Thoracic aorta (tissue), 2 donors: Measurements from ENCODE around the gene NEDD4L. TPM values are rescaled to one million over a fixed set of nuclear protein-coding genes. Genes with fewer than 3 reads are reported as not detected.

Experiments
- ATAC-seq: fragments of 150-250 bp; one replicate; pipeline ENCODE4 v1.8.0; 2017; ENCODE audit warnings: low read depth; ENCODE audit not compliant: insufficient number of reproducible peaks, low FRiP score
- DNase-seq: peaks from one replicate; pipeline ENCODE4 v3.0.0-alpha.2; 2020; ENCODE audit warnings: low spot score
- H3K27ac ChIP-seq, 2 donors: fragments of 200-600 bp; sonication (generic); 1 replicate in 1 of 2; 2 replicates in 1 of 2; pipeline ENCODE4 v1.5.1; 2016; ENCODE audit warnings: mild to moderate bottlenecking in 2 of 2, moderate library complexity in 2 of 2
- H3K27me3 ChIP-seq: fragments of 200-600 bp; sonication (generic); replicated peaks from 2 replicates; pipeline ENCODE4 v1.6.0; 2016; ENCODE audit warnings: mild to moderate bottlenecking; ENCODE audit not compliant: insufficient read depth
- H3K36me3 ChIP-seq: fragments of 200-600 bp; sonication (generic); one replicate; pipeline ENCODE4 v1.5.1; 2016
- H3K4me1 ChIP-seq, 2 donors: fragments of 200-600 bp; sonication (generic); 1 replicate in 1 of 2; 2 replicates in 1 of 2; pipeline versions ENCODE4 v1.5.1 to v1.6.0; 2016; ENCODE audit warnings: low read depth in 2 of 2, mild to moderate bottlenecking in 1 of 2; ENCODE audit not compliant: control insufficient read depth in 1 of 2
- H3K4me3 ChIP-seq: fragments of 200-600 bp; sonication (generic); 2 replicates; pipeline ENCODE4 v1.5.1; 2016; ENCODE audit warnings: mild to moderate bottlenecking
- H3K9me3 ChIP-seq: fragments of 200-600 bp; sonication (generic); 2 replicates; pipeline ENCODE4 v1.5.1; 2016
- total RNA-seq, 2 donors: library from RNA; depleted of rRNA; stranded (reverse); fragments of >200 nt; gene quantifications; one replicate each; pipeline versions ENCODE4 v1.1.0 to v1.2.3, GENCODE V29; 2016
- TF ChIP-seq, protein P1 (sequence below): fragments of 200-600 bp; sonication (generic); IDR thresholded peaks from one replicate; pipeline ENCODE4 v1.5.1; 2019; ENCODE audit warnings: antibody characterized with exemption

NEDD4L gene
- total RNA-seq, 2 donors from 2014 or later: 13.9 to 22.9 TPM

DNA sequence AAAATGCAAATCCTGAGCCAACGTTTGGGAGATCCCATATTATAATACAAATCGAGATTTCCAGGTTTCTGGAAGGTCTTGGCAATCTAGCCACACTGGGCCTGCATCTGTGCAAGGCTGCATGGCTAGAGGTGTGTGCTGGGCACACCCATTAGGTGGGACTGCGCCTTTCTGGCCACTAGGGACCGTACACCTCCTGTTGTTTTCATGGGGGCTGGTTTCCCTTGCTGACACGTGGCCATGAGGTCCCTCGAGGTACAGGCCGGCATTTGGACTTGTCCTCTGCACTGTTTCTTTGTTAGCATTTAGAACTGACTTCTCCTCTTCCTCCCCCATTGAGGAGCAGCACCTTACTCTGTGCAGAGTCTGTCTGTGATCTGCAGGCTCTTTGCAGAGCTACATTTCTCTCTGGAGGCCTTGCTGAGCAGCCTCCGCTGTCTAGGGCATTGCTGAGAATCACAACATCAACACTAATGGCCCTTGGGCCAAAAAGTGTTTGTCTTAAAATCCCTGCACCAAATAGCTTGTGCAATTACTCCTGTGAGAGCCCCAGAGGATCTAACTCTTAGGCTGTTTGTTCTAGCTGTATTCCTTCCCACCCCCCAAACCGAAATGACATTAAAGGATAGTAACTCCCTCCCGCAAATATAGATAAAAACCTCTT lies 131.2 kb downstream of the NEDD4L start:
- Histone ChIP-seq H3K4me3 (no peak overlapping the region), H3K9me3 (no peaks in the 10 kb centered on the region), H3K27ac (no peak overlapping the region), H3K36me3 (no peaks in the 10 kb centered on the region), H3K27me3 (no peaks in the 10 kb centered on the region), H3K4me1 (peaks cover 0 to 6% of the 10 kb centered on the region in 2 donors)
- no peak for ATAC-seq
- DNase-seq: no peak
- TF ChIP-seq, protein P1, sequence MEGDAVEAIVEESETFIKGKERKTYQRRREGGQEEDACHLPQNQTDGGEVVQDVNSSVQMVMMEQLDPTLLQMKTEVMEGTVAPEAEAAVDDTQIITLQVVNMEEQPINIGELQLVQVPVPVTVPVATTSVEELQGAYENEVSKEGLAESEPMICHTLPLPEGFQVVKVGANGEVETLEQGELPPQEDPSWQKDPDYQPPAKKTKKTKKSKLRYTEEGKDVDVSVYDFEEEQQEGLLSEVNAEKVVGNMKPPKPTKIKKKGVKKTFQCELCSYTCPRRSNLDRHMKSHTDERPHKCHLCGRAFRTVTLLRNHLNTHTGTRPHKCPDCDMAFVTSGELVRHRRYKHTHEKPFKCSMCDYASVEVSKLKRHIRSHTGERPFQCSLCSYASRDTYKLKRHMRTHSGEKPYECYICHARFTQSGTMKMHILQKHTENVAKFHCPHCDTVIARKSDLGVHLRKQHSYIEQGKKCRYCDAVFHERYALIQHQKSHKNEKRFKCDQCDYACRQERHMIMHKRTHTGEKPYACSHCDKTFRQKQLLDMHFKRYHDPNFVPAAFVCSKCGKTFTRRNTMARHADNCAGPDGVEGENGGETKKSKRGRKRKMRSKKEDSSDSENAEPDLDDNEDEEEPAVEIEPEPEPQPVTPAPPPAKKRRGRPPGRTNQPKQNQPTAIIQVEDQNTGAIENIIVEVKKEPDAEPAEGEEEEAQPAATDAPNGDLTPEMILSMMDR: no peak

DNA sequence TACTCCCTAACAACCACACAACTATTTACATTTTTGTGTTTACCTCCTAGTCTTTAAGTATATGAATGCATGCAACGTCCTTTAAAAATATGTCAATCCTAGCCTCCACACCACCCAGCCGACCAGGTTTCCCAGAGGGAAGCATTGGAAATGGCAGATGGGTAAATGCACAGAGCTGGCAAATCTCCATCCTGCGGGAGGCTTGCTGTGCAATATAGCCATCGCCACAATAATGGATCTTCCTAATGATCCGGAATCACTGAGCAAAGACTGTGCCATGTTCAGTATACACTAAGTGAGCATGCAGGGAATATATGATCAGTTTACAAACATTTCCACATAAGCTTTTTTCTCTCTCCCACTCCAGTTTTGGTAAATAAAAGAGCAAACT lies 131.8 kb downstream of the NEDD4L start:
- no peak for DNase-seq
- Histone ChIP-seq H3K27me3 (no peaks in the 10 kb centered on the region), H3K4me3 (no peak overlapping the region), H3K27ac (no peak overlapping the region), H3K9me3 (no peaks in the 10 kb centered on the region), H3K36me3 (no peaks in the 10 kb centered on the region), H3K4me1 (peaks cover 0 to 6% of the 10 kb centered on the region in 2 donors)
- TF ChIP-seq, protein P1: no peak
- ATAC-seq: no peak

DNA sequence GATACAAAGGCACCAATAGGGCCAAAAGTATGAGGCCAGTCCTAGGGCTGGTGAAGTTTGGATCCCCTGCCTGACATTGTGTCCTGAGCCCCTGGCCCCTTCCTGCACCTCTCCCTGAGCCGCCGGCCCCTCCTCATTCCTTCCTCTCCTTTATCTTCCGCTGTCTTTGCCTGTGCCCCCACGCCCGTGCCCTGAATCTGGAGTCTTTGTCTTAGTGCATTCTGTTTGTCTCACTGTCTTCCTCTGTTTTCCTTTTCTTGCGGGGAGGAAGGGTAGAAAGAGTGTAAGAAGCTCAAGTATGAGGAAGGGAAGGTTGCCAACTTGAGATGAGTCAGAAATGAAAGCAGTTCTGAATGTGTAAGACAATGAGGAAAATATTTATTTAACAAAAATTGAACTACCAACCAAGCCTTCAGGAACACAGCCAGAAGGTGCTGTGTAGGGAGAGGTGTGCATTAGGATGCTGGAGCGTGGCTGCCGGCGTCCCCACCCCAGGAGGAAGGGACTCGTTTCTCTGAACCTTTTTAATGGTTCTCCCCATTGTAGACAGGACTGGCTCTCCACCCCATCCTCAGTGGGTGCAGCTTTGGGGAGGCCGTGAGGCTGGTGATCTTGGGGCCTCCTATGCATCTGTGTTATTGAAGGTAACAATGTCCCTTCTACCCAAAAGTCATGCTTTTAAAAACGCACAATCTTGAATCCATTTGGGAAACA lies 133.1 kb downstream of the NEDD4L start:
- Histone ChIP-seq H3K4me3 (no peak overlapping the region), H3K9me3 (no peaks in the 10 kb centered on the region), H3K27me3 (no peaks in the 10 kb centered on the region), H3K4me1 (peaks cover 0 to 6% of the 10 kb centered on the region in 2 donors), H3K36me3 (no peaks in the 10 kb centered on the region), H3K27ac (no peak overlapping the region)
- DNase-seq: no peak
- ATAC-seq: no peak
- TF ChIP-seq, protein P1: no peak

DNA sequence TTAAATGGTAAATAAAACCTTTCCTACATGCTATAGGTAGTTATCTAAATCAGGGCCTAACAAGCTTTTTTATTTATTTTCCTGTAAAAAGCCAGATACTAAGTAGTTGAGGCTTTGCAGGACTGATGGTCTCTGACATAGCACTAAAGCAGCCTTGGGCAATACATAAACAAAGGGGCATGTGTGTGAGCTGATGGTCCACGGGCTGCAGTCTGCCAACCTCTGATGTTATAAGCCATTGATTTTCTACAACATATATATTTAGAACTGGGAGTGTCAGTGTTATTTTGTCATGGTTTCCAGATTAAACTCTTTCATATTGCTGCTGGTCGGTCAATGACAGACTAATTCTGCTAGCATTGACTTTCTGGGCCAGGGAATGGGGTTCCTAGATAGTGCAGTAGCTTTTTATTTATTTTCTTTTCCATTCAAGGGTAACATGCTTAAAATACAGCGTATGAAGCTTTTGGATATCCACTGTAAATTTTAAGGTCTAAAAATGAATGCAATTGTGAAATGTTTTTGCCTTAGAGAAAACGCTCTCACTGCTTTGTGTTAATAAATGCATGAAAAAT lies 134.0 kb downstream of the NEDD4L start:
- no peak overlapping the region for H3K27ac ChIP-seq
- H3K27me3 ChIP-seq: no peaks in the 10 kb centered on the region
- ATAC-seq (no peak), DNase-seq (no peak)
- no peaks in the 10 kb centered on the region for H3K9me3 ChIP-seq
- TF ChIP-seq, protein P1: no peak
- H3K4me3 ChIP-seq: no peak overlapping the region
- H3K4me1 ChIP-seq: peaks cover 0 to 6% of the 10 kb centered on the region in 2 donors
- H3K36me3 ChIP-seq: no peaks in the 10 kb centered on the region

DNA sequence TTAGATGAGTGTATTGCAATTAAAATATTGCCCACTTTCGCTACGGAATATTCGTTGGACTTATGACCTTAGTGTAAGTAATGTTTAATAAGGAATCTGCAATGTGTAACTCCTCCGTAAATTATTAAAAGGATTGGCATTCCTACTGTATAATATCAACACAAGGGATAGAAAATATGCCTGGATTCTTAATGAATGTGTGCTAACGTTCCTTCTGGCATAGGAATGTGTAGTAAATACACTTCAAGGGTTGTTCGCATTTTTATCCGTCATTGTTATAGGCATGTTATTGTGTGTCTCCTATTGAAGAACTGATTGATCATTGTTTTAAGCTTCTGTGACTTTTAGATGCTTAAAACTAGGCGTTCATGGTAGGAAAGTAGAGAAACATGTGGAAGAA lies 134.5 kb downstream of the NEDD4L start:
- Histone ChIP-seq H3K27ac (no peak overlapping the region), H3K9me3 (no peaks in the 10 kb centered on the region), H3K4me1 (peaks cover 0 to 6% of the 10 kb centered on the region in 2 donors), H3K36me3 (no peaks in the 10 kb centered on the region), H3K4me3 (no peak overlapping the region), H3K27me3 (no peaks in the 10 kb centered on the region)
- ATAC-seq (no peak), DNase-seq (no peak)
- TF ChIP-seq, protein P1: no peak
